ENCODE measurements around the gene NUP153. TPM values are rescaled to one million over a fixed set of nuclear protein-coding genes. Genes with fewer than 3 reads are reported as not detected.
"Not testable (repeated sequence)": the region's sequence is repeated elsewhere in the genome, so short reads cannot be mapped to it uniquely, and the experiment has no call there.

The NUP153 gene
- 33.3 TPM for polyA plus RNA-seq (2012; ENCODE audit: missing spikeins)

DNA sequence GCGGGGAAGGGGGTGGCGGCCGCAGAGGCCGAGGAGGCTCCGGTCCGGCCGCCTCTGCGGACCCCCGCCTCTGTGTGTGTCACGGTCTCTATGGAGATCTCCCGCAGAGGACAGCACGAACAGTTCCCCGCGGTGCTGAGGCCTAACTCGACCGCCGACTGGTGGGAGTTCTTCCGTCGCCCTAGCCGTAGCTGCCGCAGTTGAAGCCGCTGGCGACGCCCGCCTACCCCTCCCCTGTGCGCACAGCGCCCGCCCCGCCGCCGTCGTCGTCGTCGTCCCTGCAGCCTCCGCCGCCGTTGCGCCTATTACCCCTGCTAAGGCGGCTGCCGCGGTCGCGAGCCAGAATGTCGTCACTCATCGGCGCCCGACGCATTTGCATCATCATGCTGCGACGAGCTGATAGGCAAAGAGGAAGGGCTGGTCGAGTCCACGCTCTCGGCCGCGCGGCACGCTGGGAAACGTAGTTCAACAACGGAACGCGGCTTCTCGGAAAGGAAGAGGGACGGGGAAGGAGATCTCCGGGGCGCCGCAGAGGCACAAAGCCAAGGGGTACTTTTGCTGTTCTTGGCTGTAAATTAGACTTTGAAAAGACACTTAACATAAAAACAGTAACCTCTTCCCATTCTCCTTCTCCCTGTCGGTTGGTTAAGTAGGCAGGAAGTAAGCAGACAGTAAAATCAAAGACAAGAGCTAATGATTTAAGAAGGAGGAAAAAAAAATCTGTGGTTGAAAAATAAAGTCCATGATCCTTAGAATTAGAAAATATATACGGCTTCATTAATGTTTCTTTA is at the start of gene NUP153:
NUP153 (minus strand) TSS at position 346 of the 791 bp plus-strand sequence. CDS start 538 bp downstream, outside the sequence.
- FAIRE-seq (peak; percentile 99), DNase-seq (ENCODE audit: insufficient read length) (peak; percentile 85)
- peak; percentile 83 for TF ChIP-seq TAF1 (IDR thresholded peaks at IDR 0.05; ENCODE audit: borderline replicate concordance, low read depth, low read length)
- peak; percentile 83 for TF ChIP-seq POLR2AphosphoS5 (IDR thresholded peaks at IDR 0.05; ENCODE audit: low read depth, low read length)
- peak; percentile 91 for TF ChIP-seq POLR2A (IDR thresholded peaks at IDR 0.05; ENCODE audit: low read depth, low read length)

DNA sequence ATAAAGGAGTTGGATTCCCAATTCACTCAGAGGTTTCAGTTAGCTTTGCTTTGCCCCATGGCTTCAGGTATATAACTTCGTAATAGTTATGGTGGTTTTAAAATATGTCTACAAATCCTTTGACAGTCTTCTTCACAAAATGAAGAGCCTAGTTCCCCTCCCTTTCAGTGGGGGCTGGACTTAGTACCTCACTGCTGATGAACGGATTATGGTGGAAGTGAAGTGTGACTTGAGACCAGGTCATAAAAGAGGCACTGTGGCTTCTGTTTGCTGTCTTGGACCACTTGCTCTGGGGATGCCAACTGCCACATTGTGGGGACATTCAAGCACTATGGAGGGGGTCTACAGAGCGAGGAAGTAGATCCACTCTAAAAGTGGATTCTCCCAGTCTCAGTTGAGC is 47.5 kb upstream of the NUP153 start:
- FAIRE-seq, result no peak
- no peak for DNase-seq (ENCODE audit: insufficient read length)
- TF ChIP-seq TAF1 (IDR thresholded peaks at IDR 0.05; ENCODE audit: borderline replicate concordance, low read depth, low read length), result no peak
- TF ChIP-seq POLR2AphosphoS5 (IDR thresholded peaks at IDR 0.05; ENCODE audit: low read depth, low read length), result no peak
- TF ChIP-seq POLR2A (IDR thresholded peaks at IDR 0.05; ENCODE audit: low read depth, low read length), result no peak

DNA sequence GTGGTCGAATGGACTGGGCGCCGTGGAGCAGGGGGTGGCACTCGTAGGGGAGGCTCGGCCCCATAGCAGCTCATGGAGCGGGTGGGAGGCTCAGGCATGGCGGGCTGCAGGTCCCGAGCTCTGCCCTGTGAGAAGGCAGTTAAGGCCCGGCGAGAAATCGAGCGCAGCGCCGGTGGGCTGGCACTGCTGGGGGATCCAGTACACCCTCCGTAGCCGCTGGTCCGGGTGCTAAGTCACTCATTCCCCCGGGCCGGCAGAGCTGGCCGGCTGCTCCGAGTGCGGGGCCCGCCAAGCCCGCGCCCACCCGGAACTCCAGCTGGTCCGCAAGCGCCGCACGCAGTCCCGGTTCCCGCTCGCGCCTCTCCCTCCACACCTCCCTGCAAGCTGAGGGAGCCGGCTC is 38.6 kb upstream of the NUP153 start:
- DNase-seq (ENCODE audit: insufficient read length); FAIRE-seq: not testable (repeated sequence)

DNA sequence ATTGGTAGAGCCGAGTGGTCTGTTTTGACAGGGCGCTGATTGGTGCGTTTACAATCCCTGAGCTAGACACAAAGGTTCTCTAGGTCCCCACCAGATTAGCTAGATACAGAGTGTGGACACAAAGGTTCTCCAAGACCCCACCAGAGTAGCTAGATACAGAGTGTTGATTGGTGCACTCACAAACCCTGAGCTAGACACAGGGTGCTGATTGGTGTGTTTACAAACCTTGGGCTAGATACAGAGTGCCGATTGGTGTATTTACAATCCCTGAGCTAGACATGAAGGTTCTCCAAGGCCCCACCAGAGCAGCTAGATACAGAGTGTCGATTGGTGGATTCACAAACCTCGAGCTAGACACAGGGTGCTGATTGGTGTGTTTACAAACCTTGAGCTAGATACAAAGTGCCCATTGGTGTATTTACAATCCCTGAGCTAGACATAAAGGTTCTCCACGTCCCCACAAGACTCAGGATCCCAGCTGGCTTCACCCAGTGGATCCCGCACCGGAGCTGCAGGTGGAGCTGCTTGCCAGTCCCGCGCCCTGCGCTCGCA is 38.1 kb upstream of the NUP153 start:
- not testable (repeated sequence) for FAIRE-seq; DNase-seq (ENCODE audit: insufficient read length)

DNA sequence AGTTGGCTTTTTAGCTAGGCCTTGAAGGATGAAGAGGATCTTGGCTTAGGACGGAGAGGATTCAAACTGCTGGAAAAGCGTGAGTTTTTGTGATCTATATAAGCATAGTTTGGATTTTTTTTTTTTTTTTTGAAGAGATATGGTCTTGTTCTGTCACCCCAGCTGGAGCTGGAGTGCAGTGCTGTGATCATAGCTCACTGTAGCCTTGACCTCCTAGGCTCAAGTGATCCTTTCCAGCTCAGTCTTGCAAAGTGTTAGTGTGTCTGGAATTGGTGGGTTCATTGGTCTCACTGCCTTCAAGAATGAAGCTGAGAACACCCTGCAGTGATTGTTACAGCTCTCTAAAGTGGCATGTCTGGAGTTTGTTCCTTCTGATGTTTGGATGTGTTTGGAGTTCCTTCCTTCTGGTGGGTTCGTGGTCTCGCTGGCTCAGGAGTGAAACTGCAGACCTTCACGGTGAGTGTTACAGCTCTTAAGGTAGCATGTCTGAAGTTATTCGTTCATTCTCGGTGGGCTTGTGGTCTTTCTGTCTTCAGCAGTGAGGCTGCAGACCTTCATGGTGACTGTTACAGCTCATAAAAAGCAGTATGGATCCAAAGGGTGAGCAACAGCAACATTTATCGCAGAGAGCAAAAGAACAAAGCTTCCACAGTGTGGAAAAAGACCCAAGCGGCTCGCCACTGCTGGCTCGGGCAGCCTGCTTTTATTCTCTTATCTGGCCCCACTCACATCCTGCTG is 37.5 kb upstream of the NUP153 start:
- DNase-seq (ENCODE audit: insufficient read length) (no peak), FAIRE-seq (no peak)
- TF ChIP-seq TAF1 (IDR thresholded peaks at IDR 0.05; ENCODE audit: borderline replicate concordance, low read depth, low read length) (no peak), POLR2A (IDR thresholded peaks at IDR 0.05; ENCODE audit: low read depth, low read length) (no peak), POLR2AphosphoS5 (IDR thresholded peaks at IDR 0.05; ENCODE audit: low read depth, low read length) (no peak)

DNA sequence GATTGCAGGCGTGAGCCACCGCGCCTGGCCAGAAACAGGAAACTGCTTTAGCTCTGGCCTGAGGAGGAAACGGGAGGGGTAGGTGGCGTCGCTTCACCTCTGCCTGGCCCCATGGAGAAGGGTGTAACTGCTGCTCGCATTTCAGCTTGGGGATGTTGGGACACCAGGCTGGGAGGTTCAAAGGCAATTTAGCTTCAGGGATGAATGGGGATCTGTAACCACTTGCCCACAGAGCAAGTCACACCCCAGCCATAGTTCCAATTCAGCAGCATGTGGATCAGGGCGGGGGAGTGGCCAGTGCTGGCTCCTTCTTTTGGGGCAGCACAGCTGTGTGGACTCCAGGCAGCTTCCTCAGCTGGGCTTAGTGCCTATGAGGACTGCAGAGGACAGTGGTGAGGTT is 34.8 kb upstream of the NUP153 start:
- TF ChIP-seq POLR2A (IDR thresholded peaks at IDR 0.05; ENCODE audit: low read depth, low read length) (no peak), POLR2AphosphoS5 (IDR thresholded peaks at IDR 0.05; ENCODE audit: low read depth, low read length) (no peak), TAF1 (IDR thresholded peaks at IDR 0.05; ENCODE audit: borderline replicate concordance, low read depth, low read length) (no peak)
- FAIRE-seq (no peak), DNase-seq (ENCODE audit: insufficient read length) (no peak)

DNA sequence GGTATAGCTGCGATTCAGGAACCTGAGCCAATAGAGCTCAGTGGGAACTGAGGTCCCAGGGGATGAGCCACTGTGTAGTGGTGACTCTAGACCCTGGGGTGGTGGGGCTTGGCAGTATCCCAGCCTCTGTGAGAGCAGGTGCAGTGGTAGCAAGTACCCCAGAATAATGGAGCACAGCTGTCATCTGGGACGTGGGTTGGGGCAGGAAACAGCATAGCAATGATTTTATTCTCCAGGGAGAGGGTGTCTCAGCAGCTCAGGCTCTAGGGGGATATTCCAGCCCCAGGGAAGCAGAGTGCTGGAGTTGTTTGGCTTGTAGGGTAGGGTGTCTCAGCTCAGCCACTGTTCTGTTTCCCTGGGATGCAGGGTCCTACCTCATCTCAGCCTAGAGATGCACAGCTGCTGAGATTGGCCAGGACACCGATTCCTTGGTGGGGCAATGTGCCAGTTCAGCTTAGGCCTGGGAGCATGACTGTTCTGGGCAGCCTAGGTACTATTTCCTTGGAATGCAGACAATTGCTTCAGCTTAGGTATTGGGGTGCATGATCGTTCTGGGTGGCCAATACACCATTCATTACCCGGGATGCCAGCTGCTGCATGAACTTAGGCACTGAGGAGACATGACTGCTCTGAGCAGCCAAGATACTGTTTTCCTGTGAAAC is 34.0 kb upstream of the NUP153 start:
- no peak for TF ChIP-seq TAF1 (IDR thresholded peaks at IDR 0.05; ENCODE audit: borderline replicate concordance, low read depth, low read length)
- TF ChIP-seq POLR2A (IDR thresholded peaks at IDR 0.05; ENCODE audit: low read depth, low read length), result no peak
- no peak for TF ChIP-seq POLR2AphosphoS5 (IDR thresholded peaks at IDR 0.05; ENCODE audit: low read depth, low read length)
- FAIRE-seq (no peak), DNase-seq (ENCODE audit: insufficient read length) (no peak)

DNA sequence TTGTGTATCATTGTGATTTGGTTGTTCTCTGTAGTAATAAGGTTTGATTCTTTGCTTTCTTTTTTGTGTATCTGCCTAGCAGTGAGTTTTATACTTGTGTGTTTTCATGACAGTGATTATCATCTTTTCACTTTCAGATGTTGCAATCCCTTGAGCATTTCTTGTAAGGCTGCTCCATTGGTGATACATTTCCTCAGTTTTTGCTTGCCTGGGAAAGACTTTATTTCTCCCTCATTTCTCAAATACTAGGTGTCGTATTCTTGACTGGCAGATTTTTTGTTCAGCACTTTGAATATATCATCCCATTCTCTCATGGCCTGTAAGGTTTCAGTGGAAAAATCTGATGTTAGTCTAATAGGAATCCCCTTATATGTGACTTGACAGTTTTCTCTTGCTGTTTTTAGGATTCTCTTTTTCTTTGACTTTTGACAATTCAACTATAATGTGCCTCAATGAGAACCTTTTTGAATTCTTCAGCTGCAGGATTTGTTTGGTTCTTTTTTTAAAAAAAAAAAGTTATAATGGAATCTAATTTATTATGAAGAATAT is 31.1 kb upstream of the NUP153 start:
- no peak for TF ChIP-seq POLR2AphosphoS5 (IDR thresholded peaks at IDR 0.05; ENCODE audit: low read depth, low read length)
- FAIRE-seq (no peak), DNase-seq (ENCODE audit: insufficient read length) (no peak)

DNA sequence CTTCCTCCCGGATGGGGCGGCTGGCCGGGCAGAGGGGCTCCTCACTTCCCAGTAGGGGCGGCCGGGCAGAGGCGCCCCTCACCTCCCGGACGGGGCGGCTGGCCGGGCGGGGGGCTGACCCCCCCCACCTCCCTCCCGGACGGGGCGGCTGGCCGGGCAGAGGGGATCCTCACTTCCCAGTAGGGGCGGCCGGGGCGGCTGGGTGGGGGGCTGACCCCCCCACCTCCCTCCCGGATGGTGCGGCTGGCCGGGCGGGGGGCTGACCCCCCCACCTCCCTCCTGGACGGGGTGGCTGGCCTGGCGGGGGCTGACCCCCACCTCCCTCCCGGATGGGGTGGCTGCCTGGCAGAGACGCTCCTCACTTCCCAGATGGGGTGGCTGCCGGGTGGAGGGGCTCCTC is 28.6 kb upstream of the NUP153 start:
- FAIRE-seq; DNase-seq (ENCODE audit: insufficient read length): not testable (repeated sequence)

DNA sequence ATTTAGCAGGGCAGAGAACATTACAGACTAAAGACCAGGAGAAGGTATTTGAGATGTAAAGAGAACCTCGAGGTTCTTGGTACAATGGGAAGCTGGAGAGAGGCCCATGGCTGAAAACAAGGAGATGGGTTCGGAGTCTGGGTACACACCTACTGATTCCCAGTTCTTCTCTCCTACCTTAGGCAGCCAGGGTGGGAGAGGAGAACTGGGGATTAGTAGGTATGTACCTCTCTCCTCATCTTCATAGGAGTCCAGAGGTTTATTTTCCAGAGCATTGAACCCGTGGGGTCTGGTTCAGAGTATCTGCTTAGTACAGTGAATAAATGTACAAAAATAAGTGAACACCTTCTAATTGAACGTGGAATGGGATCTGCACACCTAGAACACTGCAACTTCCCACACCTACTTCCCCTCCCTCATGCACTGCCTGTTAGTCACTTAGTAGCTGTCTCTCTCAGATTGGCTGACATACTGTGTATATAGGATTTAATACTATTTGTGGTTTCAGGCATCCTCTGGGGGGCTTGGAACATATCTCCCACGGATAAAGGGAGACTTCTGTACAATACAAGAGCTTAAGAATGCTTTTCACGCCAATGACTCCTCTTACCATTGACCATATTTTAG is 23.5 kb upstream of the NUP153 start:
- TF ChIP-seq TAF1 (IDR thresholded peaks at IDR 0.05; ENCODE audit: borderline replicate concordance, low read depth, low read length) (no peak), POLR2AphosphoS5 (IDR thresholded peaks at IDR 0.05; ENCODE audit: low read depth, low read length) (no peak), POLR2A (IDR thresholded peaks at IDR 0.05; ENCODE audit: low read depth, low read length) (no peak)
- no peak for FAIRE-seq
- no peak for DNase-seq (ENCODE audit: insufficient read length)

DNA sequence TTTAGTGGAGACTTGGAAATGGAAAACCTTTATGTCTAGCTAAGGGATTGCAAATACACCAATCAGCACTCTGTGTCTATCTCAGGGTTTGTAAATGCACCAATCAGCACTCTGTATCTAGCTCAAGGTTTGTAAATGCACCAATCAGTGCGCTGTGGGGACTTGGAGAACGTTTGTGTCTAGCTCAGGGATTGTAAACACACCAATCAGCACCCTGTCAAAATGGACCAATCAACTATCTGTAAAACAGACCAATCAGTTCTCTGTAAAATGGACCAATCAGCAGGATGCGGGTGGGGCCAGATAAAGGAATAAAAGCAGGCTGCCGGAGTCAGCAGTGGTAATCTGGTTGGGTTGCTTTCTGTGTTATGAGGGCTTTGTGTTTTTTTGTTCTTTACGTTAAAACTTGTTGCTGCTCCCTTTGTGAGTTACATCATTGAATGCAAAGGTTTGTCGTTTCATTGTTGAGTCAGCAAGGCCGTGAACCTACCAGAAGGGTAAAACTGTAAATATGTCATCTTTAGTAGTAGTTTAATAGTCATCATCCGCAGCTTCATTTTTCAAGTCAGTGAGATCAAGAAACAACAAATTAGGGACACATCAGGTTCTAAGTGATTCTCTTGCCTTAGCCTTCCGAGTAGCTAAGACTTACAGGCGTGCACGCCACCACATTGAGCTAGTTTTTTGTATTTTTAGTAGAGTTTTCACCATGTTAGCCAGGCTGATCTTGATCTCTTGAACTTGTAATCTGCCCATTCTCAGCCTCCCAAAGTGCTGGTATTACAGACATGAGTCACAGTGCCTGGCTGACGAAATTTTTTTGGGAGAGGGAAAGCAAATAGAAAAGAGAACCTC is 22.7 kb upstream of the NUP153 start:
- no peak for DNase-seq (ENCODE audit: insufficient read length)
- no peak for FAIRE-seq
- TF ChIP-seq TAF1 (IDR thresholded peaks at IDR 0.05; ENCODE audit: borderline replicate concordance, low read depth, low read length) (no peak), POLR2A (IDR thresholded peaks at IDR 0.05; ENCODE audit: low read depth, low read length) (no peak), POLR2AphosphoS5 (IDR thresholded peaks at IDR 0.05; ENCODE audit: low read depth, low read length) (no peak)

All from GM12892 (cell line).